Measurements from ENCODE around the gene LRMDA.
"Not testable (repeated sequence)": the region's sequence is repeated elsewhere in the genome, so short reads cannot be mapped to it uniquely, and the experiment has no call there.

Gene LRMDA

GRCh38 chr10:76555067-76555670 is 1123.7 kb downstream of the LRMDA start:
- no peak for DNase-seq (ENCODE audit: low read depth)

- DNase-seq (ENCODE audit: low read depth): no peak
These were observed 1125.9 kb downstream of the LRMDA start for GRCh38 chr10:76557366-76557765.

GRCh38 chr10:76558586-76558985 is 1127.2 kb downstream of the LRMDA start:
- DNase-seq (ENCODE audit: low read depth): no peak

GRCh38 chr10:76558996-76559891 is 1127.8 kb downstream of the LRMDA start:
- no peak for DNase-seq (ENCODE audit: low read depth)

- no peak for DNase-seq (ENCODE audit: low read depth)
These were observed 1128.4 kb downstream of the LRMDA start for GRCh38 chr10:76559892-76560220.

GRCh38 chr10:76560338-76560737 is 1128.9 kb downstream of the LRMDA start:
- DNase-seq (ENCODE audit: low read depth): no peak

- no peak for DNase-seq (ENCODE audit: low read depth)
These were observed 1131.9 kb downstream of the LRMDA start for GRCh38 chr10:76563286-76563685.

- DNase-seq (ENCODE audit: low read depth): no peak
These were observed 1140.6 kb downstream of the LRMDA start for GRCh38 chr10:76572021-76572420.

- no peak for DNase-seq (ENCODE audit: low read depth)
These were observed 1145.0 kb downstream of the LRMDA start for GRCh38 chr10:76576276-76576962.

GRCh38 chr10:76577455-76577854 is 1146.0 kb downstream of the LRMDA start:
- no peak for DNase-seq (ENCODE audit: low read depth)

GRCh38 chr10:76581506-76582256 is 1150.3 kb downstream of the LRMDA start:
- no peak for DNase-seq (ENCODE audit: low read depth)

GRCh38 chr10:76582531-76582930 is 1151.1 kb downstream of the LRMDA start:
- no peak for DNase-seq (ENCODE audit: low read depth)

GRCh38 chr10:76583711-76584161 is 1152.3 kb downstream of the LRMDA start:
- DNase-seq (ENCODE audit: low read depth): no peak

GRCh38 chr10:76584466-76584865 is 1153.0 kb downstream of the LRMDA start:
- DNase-seq (ENCODE audit: low read depth): not testable (repeated sequence)
